Thoracic aorta (tissue), 2 donors: ENCODE data around the gene STEAP1B. TPM values are rescaled to one million over a fixed set of nuclear protein-coding genes. Genes with fewer than 3 reads are reported as not detected.

ENCODE experiments used
- ATAC-seq: fragments of 150-250 bp; one replicate; pipeline ENCODE4 v1.8.0; 2017; ENCODE audit warnings: low read depth; ENCODE audit not compliant: insufficient number of reproducible peaks, low FRiP score
- DNase-seq: peaks from one replicate; pipeline ENCODE4 v3.0.0-alpha.2; 2020; ENCODE audit warnings: low spot score
- H3K27ac ChIP-seq, 2 donors: fragments of 200-600 bp; sonication (generic); 1 replicate in 1 of 2; 2 replicates in 1 of 2; pipeline ENCODE4 v1.5.1; 2016; ENCODE audit warnings: mild to moderate bottlenecking in 2 of 2, moderate library complexity in 2 of 2
- H3K27me3 ChIP-seq: fragments of 200-600 bp; sonication (generic); replicated peaks from 2 replicates; pipeline ENCODE4 v1.6.0; 2016; ENCODE audit warnings: mild to moderate bottlenecking; ENCODE audit not compliant: insufficient read depth
- H3K36me3 ChIP-seq: fragments of 200-600 bp; sonication (generic); one replicate; pipeline ENCODE4 v1.5.1; 2016
- H3K4me1 ChIP-seq, 2 donors: fragments of 200-600 bp; sonication (generic); 1 replicate in 1 of 2; 2 replicates in 1 of 2; pipeline versions ENCODE4 v1.5.1 to v1.6.0; 2016; ENCODE audit warnings: low read depth in 2 of 2, mild to moderate bottlenecking in 1 of 2; ENCODE audit not compliant: control insufficient read depth in 1 of 2
- H3K4me3 ChIP-seq: fragments of 200-600 bp; sonication (generic); 2 replicates; pipeline ENCODE4 v1.5.1; 2016; ENCODE audit warnings: mild to moderate bottlenecking
- H3K9me3 ChIP-seq: fragments of 200-600 bp; sonication (generic); 2 replicates; pipeline ENCODE4 v1.5.1; 2016
- CTCF ChIP-seq: fragments of 200-600 bp; sonication (generic); IDR thresholded peaks from one replicate; pipeline ENCODE4 v1.5.1; 2019; ENCODE audit warnings: antibody characterized with exemption
- total RNA-seq, 2 donors: library from RNA; depleted of rRNA; stranded (reverse); fragments of >200 nt; gene quantifications; one replicate each; pipeline versions ENCODE4 v1.1.0 to v1.2.3, GENCODE V29; 2016

Gene STEAP1B
- total RNA-seq, 2 donors from 2014 or later, result 1.1 TPM; not detected in 1

GRCh38 chr7:22386865-22387264, 113.1 kb downstream of the STEAP1B start:
- no peak for DNase-seq
- no peak for ATAC-seq
- H3K36me3 ChIP-seq, result no peaks in the 10 kb centered on the region
- no peak overlapping the region for H3K27ac ChIP-seq
- H3K9me3 ChIP-seq, result no peaks in the 10 kb centered on the region
- TF ChIP-seq CTCF, result no peak
- H3K4me1 ChIP-seq, result peaks cover 0 to 11% of the 10 kb centered on the region in 2 donors
- no peaks in the 10 kb centered on the region for H3K27me3 ChIP-seq
- no peak overlapping the region for H3K4me3 ChIP-seq

- DNase-seq (no peak), ATAC-seq (no peak)
- no peaks in the 10 kb centered on the region for H3K9me3 ChIP-seq
- H3K36me3 ChIP-seq, result no peaks in the 10 kb centered on the region
- no peak for TF ChIP-seq CTCF
- H3K4me1 ChIP-seq, result peaks cover 0 to 11% of the 10 kb centered on the region in 2 donors
- no peak overlapping the region for H3K27ac ChIP-seq
- no peak overlapping the region for H3K4me3 ChIP-seq
- no peaks in the 10 kb centered on the region for H3K27me3 ChIP-seq
These were observed 113.7 kb downstream of the STEAP1B start for GRCh38 chr7:22386206-22386858.

- no peak for TF ChIP-seq CTCF
- no peaks in the 10 kb centered on the region for H3K27me3 ChIP-seq
- peaks cover 0 to 11% of the 10 kb centered on the region in 2 donors for H3K4me1 ChIP-seq
- DNase-seq, result no peak
- H3K27ac ChIP-seq, result no peak overlapping the region
- no peaks in the 10 kb centered on the region for H3K9me3 ChIP-seq
- H3K36me3 ChIP-seq, result no peaks in the 10 kb centered on the region
- no peak overlapping the region for H3K4me3 ChIP-seq
- ATAC-seq, result no peak
These were observed 114.7 kb downstream of the STEAP1B start for GRCh38 chr7:22385326-22385725.

GRCh38 chr7:22380333-22380732, 119.7 kb downstream of the STEAP1B start:
- H3K36me3 ChIP-seq, result no peaks in the 10 kb centered on the region
- no peak for TF ChIP-seq CTCF
- H3K9me3 ChIP-seq, result no peaks in the 10 kb centered on the region
- no peaks in the 10 kb centered on the region for H3K4me1 ChIP-seq
- DNase-seq, result no peak
- H3K27me3 ChIP-seq, result no peaks in the 10 kb centered on the region
- ATAC-seq, result no peak
- H3K4me3 ChIP-seq, result no peak overlapping the region
- no peak overlapping the region for H3K27ac ChIP-seq

- Histone ChIP-seq H3K27me3 (no peaks in the 10 kb centered on the region), H3K9me3 (no peaks in the 10 kb centered on the region), H3K4me3 (no peak overlapping the region), H3K27ac (no peak overlapping the region), H3K4me1 (no peaks in the 10 kb centered on the region), H3K36me3 (no peaks in the 10 kb centered on the region)
- DNase-seq (no peak), ATAC-seq (no peak)
- TF ChIP-seq CTCF, result no peak
These were observed 121.6 kb downstream of the STEAP1B start for GRCh38 chr7:22378199-22378980.
